GM12801 (cell line): ENCODE measurements around the gene SH3GLB2.

Experiments used
- CTCF ChIP-seq: IDR thresholded peaks from one replicate; pipeline ENCODE4 v1.5.1; 2011; ENCODE audit warnings: control low read depth; ENCODE audit not compliant: insufficient read length; ENCODE audit errors: extremely low read depth

The SH3GLB2 gene

GRCh38 chr9:129042016-129042415 lies 13.9 kb upstream of the SH3GLB2 start:
- no peak for TF ChIP-seq CTCF

- no peak for TF ChIP-seq CTCF
Measured at GRCh38 chr9:129040113-129040643, 12.0 kb upstream of the SH3GLB2 start.

- TF ChIP-seq CTCF = no peak
Measured at GRCh38 chr9:129038109-129038852, 10.2 kb upstream of the SH3GLB2 start.

- no peak for TF ChIP-seq CTCF
Measured at GRCh38 chr9:129037767-129038098, 9.6 kb upstream of the SH3GLB2 start.

- no peak for TF ChIP-seq CTCF
Measured at GRCh38 chr9:129036923-129037766, 9.0 kb upstream of the SH3GLB2 start.

GRCh38 chr9:129036241-129036922 lies 8.3 kb upstream of the SH3GLB2 start, which contains the start of gene MIGA2:
TSS of gene MIGA2 (plus strand) at chr9:129036626. CDS start at chr9:129040595, 3,969 bp downstream.
- no peak for TF ChIP-seq CTCF

GRCh38 chr9:129033216-129033615 lies 5.1 kb upstream of the SH3GLB2 start:
- no peak for TF ChIP-seq CTCF
